CD14-positive monocyte (primary cell): Measurements from ENCODE around the gene NTRK3. TPM values are rescaled to one million over a fixed set of nuclear protein-coding genes. Genes with fewer than 3 reads are reported as not detected.
"Not testable (repeated sequence)": the region's sequence is repeated elsewhere in the genome, so short reads cannot be mapped to it uniquely, and the experiment has no call there.

Source experiments
- DNase-seq, 3 donors: peaks; one replicate each; pipeline ENCODE4 v3.0.0-alpha.2; 2011 to 2022
- H2AFZ ChIP-seq: 2 replicates; pipeline ENCODE4 v1.6.0; 2012; ENCODE audit warnings: mild to moderate bottlenecking, low read depth, low read length, inconsistent platforms; ENCODE audit not compliant: insufficient read depth, poor library complexity, severe bottlenecking
- H3K27ac ChIP-seq, 2 donors: 1 replicate in 1 of 2; 2 replicates in 1 of 2; pipeline ENCODE4 v1.5.1; 2012 to 2013; ENCODE audit warnings: low read length in 2 of 2, control low read depth in 1 of 2, inconsistent platforms in 1 of 2, low read depth in 1 of 2, mild to moderate bottlenecking in 1 of 2
- H3K27me3 ChIP-seq, 2 donors: one replicate each; pipeline versions ENCODE4 v1.6.0 to v1.6.1; 2011 to 2013; ENCODE audit warnings: low read length in 2 of 2; ENCODE audit not compliant: control insufficient read depth in 2 of 2, insufficient read depth in 2 of 2
- H3K36me3 ChIP-seq, 2 donors: replicated peaks in 1 of 2; 1 replicate in 1 of 2; 2 replicates in 1 of 2; pipeline versions ENCODE4 v1.5.1 to v1.6.1; 2012 to 2013; ENCODE audit warnings: low read length in 2 of 2, control low read depth in 1 of 2, inconsistent platforms in 1 of 2, mild to moderate bottlenecking in 1 of 2; ENCODE audit not compliant: insufficient read depth in 2 of 2, control insufficient read depth in 1 of 2
- H3K4me1 ChIP-seq, 2 donors: 1 replicate in 1 of 2; 2 replicates in 1 of 2; pipeline versions ENCODE4 v1.5.1 to v1.6.1; 2012 to 2013; ENCODE audit warnings: low read length in 2 of 2, control low read depth in 1 of 2, inconsistent platforms in 1 of 2, mild to moderate bottlenecking in 1 of 2, moderate library complexity in 1 of 2; ENCODE audit not compliant: insufficient read depth in 2 of 2, control insufficient read depth in 1 of 2
- H3K4me2 ChIP-seq: replicated peaks from 2 replicates; pipeline ENCODE3; 2012; ENCODE audit warnings: low read length, moderate library complexity, mild to moderate bottlenecking; ENCODE audit not compliant: poor library complexity, severe bottlenecking; ENCODE audit errors: extremely low read depth
- H3K4me3 ChIP-seq, 3 experiments: fragments of 200-600 bp in 1 of 3; sonication (generic) in 1 of 3; replicated peaks in 1 of 3; 1 replicate in 2 of 3; 2 replicates in 1 of 3; pipeline ENCODE4 v1.5.1; 2011 to 2013; ENCODE audit warnings: low read length in 3 of 3, mild to moderate bottlenecking in 3 of 3, control low read depth in 2 of 3, low read depth in 2 of 3, inconsistent platforms in 1 of 3, moderate library complexity in 1 of 3
- H3K79me2 ChIP-seq: 2 replicates; pipeline ENCODE4 v1.6.0; 2012; ENCODE audit warnings: mild to moderate bottlenecking, control low read depth, inconsistent platforms, low read length, moderate library complexity; ENCODE audit not compliant: insufficient read depth
- H3K9ac ChIP-seq: 2 replicates; pipeline ENCODE4 v1.6.0; 2017; ENCODE audit warnings: low read length, mild to moderate bottlenecking; ENCODE audit not compliant: insufficient read depth, poor library complexity, severe bottlenecking
- H3K9me3 ChIP-seq, 2 donors: replicated peaks in 1 of 2; 1 replicate in 1 of 2; 2 replicates in 1 of 2; pipeline versions ENCODE4 v1.5.1 to v1.6.1; 2012 to 2013; ENCODE audit warnings: low read length in 2 of 2, control low read depth in 1 of 2; ENCODE audit not compliant: control insufficient read depth in 1 of 2, insufficient read depth in 1 of 2
- H4K20me1 ChIP-seq: 2 replicates; pipeline ENCODE4 v1.6.0; 2012; ENCODE audit warnings: mild to moderate bottlenecking, low read length, control low read depth, moderate library complexity; ENCODE audit not compliant: insufficient read depth
- H3K27ac Mint-ChIP-seq, 7 donors: one replicate each; pipeline ENCODE4 v1.8.0; 2020; ENCODE audit warnings: mild to moderate bottlenecking in 7 of 7, mixed read lengths in 7 of 7, moderate library complexity in 6 of 7, inconsistent platforms in 2 of 7
- H3K27me3 Mint-ChIP-seq, 3 donors: one replicate each; pipeline ENCODE4 v1.8.0; 2021 to 2022; ENCODE audit warnings: low read depth in 3 of 3, mild to moderate bottlenecking in 3 of 3, mixed read lengths in 3 of 3, moderate library complexity in 3 of 3, inconsistent platforms in 1 of 3
- H3K36me3 Mint-ChIP-seq, 2 donors: one replicate each; pipeline ENCODE4 v1.8.0; 2020; ENCODE audit warnings: mixed read lengths in 2 of 2, inconsistent platforms in 1 of 2, mild to moderate bottlenecking in 1 of 2
- H3K4me1 Mint-ChIP-seq: one replicate; pipeline ENCODE4 v1.8.0; 2020; ENCODE audit warnings: mild to moderate bottlenecking, mixed read lengths
- H3K4me3 Mint-ChIP-seq, 2 donors: one replicate each; pipeline ENCODE4 v1.8.0; 2020; ENCODE audit warnings: mild to moderate bottlenecking in 2 of 2, mixed read lengths in 2 of 2, moderate library complexity in 1 of 2
- H3K9me3 Mint-ChIP-seq, 7 donors: one replicate each; pipeline ENCODE4 v1.8.0; 2020 to 2022; ENCODE audit warnings: mixed read lengths in 7 of 7, mild to moderate bottlenecking in 6 of 7, moderate library complexity in 6 of 7, inconsistent platforms in 2 of 7
- WGBS: methylation state at CpG from one replicate; pipeline ENCODE4 v1.1.5; 2013; ENCODE audit warnings: missing lambda C conversion rate; ENCODE audit not compliant: insufficient coverage; 5-methylcytosine and 5-hydroxymethylcytosine counted together
- intact Hi-C, 2 donors: fragments of 100-400 bp; cut with micrococcal nuclease; formaldehyde crosslinking; loops; one replicate each; pipeline versions ENCODE4 v1.15.0 to v1.15.1; 2023
- polyA plus RNA-seq, 3 donors: library from polyadenylated mRNA; depleted of rRNA in 1 of 3; unstranded in 2 of 3; stranded (reverse) in 1 of 3; fragments of 300-500 nt in 2 of 3; fragments of >200 nt in 1 of 3; fragmentation: Illumina TruSeq in 2 of 3; gene quantifications; 1 replicate in 2 of 3; 2 replicates in 1 of 3; pipeline ENCODE4 v1.2.3, GENCODE V29; 2012 to 2021
- TF ChIP-seq, protein P1 (sequence below): fragments of 200-600 bp; IDR thresholded peaks from one replicate; pipeline ENCODE4 v1.8.0; 2022; ENCODE audit warnings: antibody characterized with exemption, mild to moderate bottlenecking

The NTRK3 gene
- polyA plus RNA-seq, 3 donors = not detected

DNA sequence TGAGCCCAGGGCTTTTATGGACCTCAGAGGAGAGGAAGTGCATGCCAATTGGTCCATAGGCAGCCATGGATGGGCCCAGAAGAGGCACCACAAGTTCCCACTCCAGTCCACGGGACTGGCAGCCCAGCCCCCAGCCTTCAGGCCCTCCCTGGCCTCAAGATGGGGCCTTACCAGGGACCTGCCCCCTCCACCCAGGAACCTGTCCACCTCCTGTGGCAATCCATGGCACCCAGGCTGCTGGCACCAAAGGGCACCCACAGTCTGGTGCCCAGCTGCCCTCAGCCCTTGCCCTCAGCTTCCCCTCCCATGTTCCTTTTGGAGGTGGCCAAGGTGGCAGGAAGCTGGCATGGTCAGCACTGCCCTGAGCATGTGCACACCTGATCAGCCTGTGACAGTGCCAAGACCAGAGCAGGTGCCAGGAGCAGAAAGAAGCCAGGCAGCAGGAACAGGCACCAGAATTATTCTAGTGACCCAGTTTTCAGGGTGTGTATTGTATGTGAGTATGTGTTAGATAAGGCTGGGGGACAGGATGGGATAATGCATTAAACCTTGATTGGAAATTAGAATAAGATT lies 415.0 kb downstream of the NTRK3 start:
- no peaks in the 10 kb centered on the region for H3K4me1 ChIP-seq

DNA sequence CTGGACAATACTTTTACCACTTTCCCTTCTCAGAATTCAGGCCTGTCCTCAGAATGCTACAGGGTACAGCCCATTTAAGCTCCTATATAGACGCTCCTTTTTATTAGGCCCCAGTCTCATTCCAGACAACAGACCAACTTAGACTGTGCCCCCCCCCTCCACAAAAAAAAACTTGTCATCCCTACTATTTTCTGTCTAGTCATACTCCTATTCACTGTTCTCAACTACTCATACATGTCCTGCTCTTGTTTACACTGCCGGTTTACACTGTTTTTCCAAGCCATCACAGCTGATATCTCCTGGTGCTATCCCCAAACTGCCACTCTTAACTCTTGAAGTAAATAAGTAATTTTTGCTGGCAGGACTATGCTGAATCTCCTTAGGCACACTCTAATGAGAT lies 420.7 kb downstream of the NTRK3 start:
- peaks cover 9 to 27% (median 19%) of the 10 kb centered on the region in 7 donors for H3K9me3 Mint-ChIP-seq
- no CpG with 5 or more reads among the region's 2 CpGs for WGBS
- H3K36me3 Mint-ChIP-seq = not testable (repeated sequence)

More for the DNA sequence above, 415.0 kb downstream of the NTRK3 start:
- Mint-ChIP-seq H3K36me3 (no peaks in the 10 kb centered on the region), H3K4me1 (no peaks in the 10 kb centered on the region), H3K27ac (no peak overlapping the region), H3K27me3 (no peaks in the 10 kb centered on the region), H3K9me3 (peaks cover 6 to 32% (median 17%) of the 10 kb centered on the region in 7 donors), H3K4me3 (no peak overlapping the region)
- Histone ChIP-seq H2AFZ (no peak overlapping the region), H3K27me3 (no peaks in the 10 kb centered on the region), H3K36me3 (no peaks in the 10 kb centered on the region), H3K9me3 (peaks cover 0 to 14% of the 10 kb centered on the region in 2 donors), H3K4me3 (no peak overlapping the region), H3K4me2 (no peak overlapping the region), H3K27ac (no peak overlapping the region), H4K20me1 (no peaks in the 10 kb centered on the region), H3K79me2 (no peaks in the 10 kb centered on the region), H3K9ac (no peak overlapping the region)
- intact Hi-C loops = no loop called here
- no peak for DNase-seq
- TF ChIP-seq, protein P1, sequence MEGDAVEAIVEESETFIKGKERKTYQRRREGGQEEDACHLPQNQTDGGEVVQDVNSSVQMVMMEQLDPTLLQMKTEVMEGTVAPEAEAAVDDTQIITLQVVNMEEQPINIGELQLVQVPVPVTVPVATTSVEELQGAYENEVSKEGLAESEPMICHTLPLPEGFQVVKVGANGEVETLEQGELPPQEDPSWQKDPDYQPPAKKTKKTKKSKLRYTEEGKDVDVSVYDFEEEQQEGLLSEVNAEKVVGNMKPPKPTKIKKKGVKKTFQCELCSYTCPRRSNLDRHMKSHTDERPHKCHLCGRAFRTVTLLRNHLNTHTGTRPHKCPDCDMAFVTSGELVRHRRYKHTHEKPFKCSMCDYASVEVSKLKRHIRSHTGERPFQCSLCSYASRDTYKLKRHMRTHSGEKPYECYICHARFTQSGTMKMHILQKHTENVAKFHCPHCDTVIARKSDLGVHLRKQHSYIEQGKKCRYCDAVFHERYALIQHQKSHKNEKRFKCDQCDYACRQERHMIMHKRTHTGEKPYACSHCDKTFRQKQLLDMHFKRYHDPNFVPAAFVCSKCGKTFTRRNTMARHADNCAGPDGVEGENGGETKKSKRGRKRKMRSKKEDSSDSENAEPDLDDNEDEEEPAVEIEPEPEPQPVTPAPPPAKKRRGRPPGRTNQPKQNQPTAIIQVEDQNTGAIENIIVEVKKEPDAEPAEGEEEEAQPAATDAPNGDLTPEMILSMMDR = no peak
- 75% methylated on average over 1 of the region's 1 CpG for WGBS

DNA sequence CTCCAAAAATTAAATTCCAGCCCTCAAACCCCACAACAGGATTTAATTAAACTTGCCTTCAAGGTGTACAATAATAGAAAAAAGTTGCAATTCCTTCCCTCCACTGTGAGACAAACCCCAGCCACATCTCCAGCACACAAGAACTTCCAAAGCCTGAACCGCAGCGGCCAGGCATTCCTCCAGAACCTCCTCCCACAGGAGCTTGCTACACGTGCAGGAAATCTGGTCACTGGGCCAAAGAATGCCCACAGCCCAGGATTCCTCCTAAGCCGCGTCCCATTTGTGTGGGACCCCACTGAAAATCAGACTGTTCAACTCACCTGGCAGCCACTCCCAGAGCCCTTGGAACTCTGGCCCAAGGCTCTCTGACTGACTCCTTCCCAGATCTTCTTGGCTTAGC lies 423.2 kb downstream of the NTRK3 start:
- H3K27ac Mint-ChIP-seq, H3K36me3 ChIP-seq, H4K20me1 ChIP-seq, H3K27me3 Mint-ChIP-seq, H3K9ac ChIP-seq, H3K4me2 ChIP-seq, H3K4me1 Mint-ChIP-seq, H3K4me3 ChIP-seq, H3K36me3 Mint-ChIP-seq, intact Hi-C loops, DNase-seq, H2AFZ ChIP-seq, H3K27me3 ChIP-seq, H3K4me3 Mint-ChIP-seq, H3K9me3 ChIP-seq, H3K79me2 ChIP-seq, H3K27ac ChIP-seq: not testable (repeated sequence)
- H3K4me1 ChIP-seq = peaks cover 5 to 10% of the 10 kb centered on the region in 2 donors
- peaks cover 10 to 28% (median 16%) of the 10 kb centered on the region in 7 donors for H3K9me3 Mint-ChIP-seq
- 84% methylated on average over 5 of the region's 5 CpGs for WGBS

More for the DNA sequence above, 420.7 kb downstream of the NTRK3 start:
- DNase-seq, H3K9me3 ChIP-seq, H3K27ac ChIP-seq, H3K27me3 ChIP-seq, H3K27ac Mint-ChIP-seq, H3K4me2 ChIP-seq, H3K4me3 Mint-ChIP-seq, H2AFZ ChIP-seq, intact Hi-C loops, H3K4me3 ChIP-seq, H3K4me1 ChIP-seq, H3K36me3 ChIP-seq, H3K79me2 ChIP-seq, H3K27me3 Mint-ChIP-seq, H4K20me1 ChIP-seq, H3K4me1 Mint-ChIP-seq, H3K9ac ChIP-seq: not testable (repeated sequence)
